ENCODE results near the gene KIAA1586.
A peak's percentile ranks its signal among the peaks of the same experiment; 100 is the strongest.
"Not testable (repeated sequence)": the region's sequence is repeated elsewhere in the genome, so short reads cannot be mapped to it uniquely, and the experiment has no call there.

Gene KIAA1586

GRCh38 chr6:57047859-57048258 lies 1.4 kb downstream of the KIAA1586 start:
- DNase-seq: not testable (repeated sequence)

DNA sequence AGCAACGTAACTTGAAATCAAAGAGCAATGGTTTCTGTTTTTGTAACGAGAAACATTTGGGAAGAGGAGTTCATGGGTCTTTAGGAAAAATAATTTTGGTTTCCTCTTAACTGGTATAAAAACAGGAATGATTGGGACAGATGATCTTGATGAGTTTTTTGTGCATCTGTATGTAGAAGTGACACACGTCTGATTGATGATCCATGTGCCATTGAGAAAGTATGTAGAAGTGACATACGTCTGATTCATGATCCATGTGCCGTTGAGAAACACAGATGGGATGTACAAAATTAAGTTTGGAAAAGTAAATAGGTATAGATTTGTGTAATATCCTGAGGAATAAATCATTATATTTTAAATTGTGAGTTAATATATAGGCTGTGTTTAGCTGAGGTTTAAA lies 2.1 kb downstream of the KIAA1586 start:
- no peak for DNase-seq

DNA sequence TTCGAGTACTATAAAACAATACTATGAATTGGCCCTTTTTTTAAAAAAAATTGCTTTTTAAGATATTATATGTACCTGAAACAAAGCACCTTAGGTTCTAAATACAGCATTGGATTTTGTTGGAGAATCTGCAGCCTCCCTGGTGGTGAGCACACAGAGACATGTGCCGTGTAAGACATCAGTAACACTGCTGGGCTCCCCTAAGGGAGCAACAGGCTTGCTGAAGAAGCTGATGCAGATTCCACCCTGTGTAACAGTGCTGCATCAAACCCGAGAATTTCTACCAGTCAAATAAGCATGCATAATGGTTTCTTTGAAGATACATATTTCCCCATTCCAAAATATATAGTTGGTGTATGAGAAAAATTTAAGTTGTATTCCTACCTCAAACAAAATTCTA lies 17.4 kb downstream of the KIAA1586 start:
- no peak for DNase-seq

DNA sequence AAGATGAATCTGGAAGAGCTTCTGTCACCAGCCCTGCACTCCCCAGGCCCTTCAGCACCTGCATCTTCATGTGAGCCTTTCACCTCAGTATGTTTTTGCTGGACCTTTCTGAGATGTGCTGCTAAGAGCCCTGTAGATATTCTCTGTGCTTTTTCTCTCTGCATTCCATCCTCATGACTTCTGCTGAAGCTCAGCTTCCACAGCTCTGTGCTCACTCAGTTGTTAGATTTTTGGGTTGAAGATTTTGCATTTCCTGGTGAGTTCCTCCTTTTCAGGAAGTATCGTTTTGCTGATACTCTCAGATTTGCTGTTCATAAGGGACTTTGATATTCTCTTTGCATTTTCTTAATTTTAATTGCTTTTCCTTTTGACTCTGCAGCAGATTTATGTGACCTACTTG lies 18.3 kb downstream of the KIAA1586 start:
- no peak for DNase-seq

DNA sequence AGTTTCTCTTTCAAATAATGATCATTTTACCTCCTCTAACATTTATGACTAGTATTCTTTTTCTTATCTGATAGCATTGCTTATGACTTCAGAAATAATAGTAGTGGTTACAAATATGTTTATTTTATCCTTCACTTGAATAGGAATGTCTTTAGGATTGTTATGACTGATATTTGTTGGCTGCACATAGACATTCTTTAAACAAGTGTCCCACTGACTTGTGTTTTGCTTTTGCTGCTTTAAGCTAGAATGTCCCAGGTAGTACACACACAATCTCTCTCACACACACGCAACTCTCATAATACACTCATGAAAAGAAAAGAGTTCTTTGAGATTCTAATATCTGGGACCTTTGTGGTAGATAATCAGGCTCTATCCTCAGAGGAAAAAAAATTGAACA lies 21.6 kb downstream of the KIAA1586 start:
- no peak for DNase-seq

DNA sequence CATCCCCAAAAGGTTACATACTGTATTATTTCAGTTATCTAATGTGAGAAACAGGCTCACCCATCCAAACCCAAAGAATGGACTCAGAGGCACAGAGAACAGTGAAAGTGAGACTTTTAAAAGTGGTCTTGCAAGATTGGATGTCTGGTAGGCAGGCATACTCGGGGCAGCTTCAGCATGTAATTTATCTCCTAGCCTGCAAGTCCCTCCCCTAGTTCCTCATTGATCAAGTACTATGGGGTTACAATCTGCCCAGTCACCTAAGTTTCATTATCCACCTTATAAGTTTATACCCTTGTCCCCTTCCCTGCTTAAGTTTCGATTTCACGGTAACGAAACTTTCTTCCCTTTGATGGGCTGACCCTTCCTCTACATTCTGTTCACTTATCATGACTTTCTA lies 22.7 kb downstream of the KIAA1586 start:
- DNase-seq: no peak

GRCh38 chr6:57069920-57070331 lies 23.4 kb downstream of the KIAA1586 start:
- no peak for DNase-seq

DNA sequence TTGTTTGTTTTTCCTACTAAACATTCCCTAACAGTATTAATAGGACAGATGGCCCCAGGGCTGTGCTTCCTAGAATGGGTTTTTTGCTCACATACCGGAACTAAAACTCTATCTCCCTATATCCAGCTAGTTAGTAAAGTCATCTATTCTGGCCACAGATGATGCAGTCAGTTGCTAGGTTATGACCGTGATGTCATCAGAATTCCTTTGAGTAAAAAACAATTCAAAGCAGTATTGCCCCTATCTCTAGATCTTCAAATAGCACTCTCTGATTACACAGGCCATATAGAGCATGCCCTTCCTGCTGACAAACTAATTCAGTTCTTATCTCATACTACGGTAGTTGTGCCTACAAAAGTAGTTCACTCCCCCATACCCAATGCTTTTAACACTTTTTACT lies 25.6 kb downstream of the KIAA1586 start:
- no peak for DNase-seq

DNA sequence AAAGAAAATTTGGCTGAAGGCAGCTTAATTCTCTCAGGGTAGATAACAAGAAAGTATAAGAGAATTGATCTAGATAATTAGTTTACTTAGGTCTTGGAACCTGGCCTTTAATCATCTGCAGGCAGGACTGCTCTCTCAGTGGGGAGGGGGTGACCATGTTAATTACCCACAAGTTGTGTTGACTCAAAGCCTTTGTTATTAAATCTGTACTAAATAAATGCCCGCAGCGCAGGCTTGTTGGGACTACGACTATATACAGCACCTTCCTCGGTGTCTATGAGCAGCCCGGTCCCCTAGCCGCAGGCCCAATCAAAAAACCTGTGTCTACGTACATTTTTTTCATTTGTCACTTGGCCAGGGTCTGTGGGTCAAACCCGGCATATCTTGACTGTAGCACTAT lies 27.9 kb downstream of the KIAA1586 start:
- no peak for DNase-seq

DNA sequence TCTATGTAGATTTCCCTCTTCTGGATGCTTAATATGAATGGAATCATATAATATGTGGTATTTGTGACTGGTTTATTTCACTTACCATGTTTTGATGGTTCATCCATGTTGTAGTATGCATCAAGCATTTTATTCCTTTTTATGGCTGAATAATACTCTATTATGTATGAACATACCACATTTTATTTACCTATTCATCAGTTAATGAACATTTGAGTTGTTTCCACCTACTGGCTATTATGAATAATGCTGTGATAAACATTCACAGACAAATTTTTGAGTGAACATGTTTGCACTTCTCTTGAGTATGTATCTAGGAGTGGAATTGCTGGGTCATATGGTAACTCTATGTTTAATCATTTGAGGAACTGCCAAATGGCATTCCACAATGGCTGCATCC lies 28.6 kb downstream of the KIAA1586 start:
- no peak for DNase-seq

- no peak for DNase-seq
Observed at GRCh38 chr6:57078531-57079207, 32.2 kb downstream of the KIAA1586 start.

DNA sequence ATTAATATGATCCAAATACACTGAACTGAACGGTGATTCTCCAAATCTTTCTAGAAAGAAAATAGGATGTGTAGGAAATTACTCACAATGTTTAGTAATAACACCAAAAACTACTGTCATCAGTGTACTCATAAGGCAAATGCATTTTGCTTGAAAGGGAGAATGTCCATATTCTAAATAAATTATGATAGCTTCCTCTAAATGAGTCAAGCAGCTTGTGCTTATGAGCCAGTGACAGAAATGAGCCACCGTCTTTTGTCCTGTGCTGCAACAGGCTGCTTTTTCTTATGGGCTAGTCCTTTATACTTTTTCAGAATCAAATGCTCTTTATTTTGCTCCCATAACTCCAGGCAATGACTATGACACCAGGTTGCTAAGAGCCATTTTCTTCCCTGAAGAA lies 39.0 kb downstream of the KIAA1586 start:
- DNase-seq: no peak

DNA sequence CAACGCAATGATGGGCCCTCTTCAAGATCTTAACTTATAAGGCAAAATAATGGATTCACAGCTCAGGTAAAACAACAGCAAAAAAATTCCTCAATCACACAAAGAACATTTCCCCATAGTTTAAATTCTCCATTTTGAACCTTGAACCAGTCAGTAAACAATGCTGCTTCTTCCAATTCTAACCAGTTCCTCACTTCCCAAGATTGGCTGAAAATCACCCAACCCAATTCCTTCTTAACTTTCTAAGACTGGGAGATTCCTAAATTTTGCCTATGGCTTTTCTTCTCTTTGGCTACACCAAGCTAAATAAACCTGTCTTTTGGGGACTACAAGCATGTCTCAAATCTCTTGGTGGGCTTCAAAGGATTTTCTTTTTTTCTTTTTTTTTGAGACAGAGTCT lies 40.4 kb downstream of the KIAA1586 start:
- no peak for DNase-seq

GRCh38 chr6:57087916-57088315 lies 41.4 kb downstream of the KIAA1586 start:
- DNase-seq: no peak

DNA sequence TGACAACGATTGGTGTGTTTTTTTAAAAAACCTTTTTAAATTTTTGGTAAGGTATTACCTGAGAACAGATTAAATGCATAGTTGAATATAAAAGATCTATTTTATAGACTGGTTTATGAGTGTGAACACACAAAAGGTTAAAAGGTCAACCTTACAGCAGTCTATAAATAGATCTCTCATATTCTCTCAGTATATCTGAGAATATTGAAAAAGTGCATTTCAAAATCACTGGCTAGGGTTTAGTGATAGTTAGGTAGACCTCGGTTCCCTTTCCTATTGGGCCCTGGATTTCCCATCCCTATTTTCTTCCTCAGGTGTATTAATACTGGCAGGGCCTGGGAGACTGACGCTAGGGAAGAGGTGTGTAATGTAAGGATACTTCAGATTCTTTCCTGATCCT lies 42.8 kb downstream of the KIAA1586 start:
- DNase-seq: no peak

DNA sequence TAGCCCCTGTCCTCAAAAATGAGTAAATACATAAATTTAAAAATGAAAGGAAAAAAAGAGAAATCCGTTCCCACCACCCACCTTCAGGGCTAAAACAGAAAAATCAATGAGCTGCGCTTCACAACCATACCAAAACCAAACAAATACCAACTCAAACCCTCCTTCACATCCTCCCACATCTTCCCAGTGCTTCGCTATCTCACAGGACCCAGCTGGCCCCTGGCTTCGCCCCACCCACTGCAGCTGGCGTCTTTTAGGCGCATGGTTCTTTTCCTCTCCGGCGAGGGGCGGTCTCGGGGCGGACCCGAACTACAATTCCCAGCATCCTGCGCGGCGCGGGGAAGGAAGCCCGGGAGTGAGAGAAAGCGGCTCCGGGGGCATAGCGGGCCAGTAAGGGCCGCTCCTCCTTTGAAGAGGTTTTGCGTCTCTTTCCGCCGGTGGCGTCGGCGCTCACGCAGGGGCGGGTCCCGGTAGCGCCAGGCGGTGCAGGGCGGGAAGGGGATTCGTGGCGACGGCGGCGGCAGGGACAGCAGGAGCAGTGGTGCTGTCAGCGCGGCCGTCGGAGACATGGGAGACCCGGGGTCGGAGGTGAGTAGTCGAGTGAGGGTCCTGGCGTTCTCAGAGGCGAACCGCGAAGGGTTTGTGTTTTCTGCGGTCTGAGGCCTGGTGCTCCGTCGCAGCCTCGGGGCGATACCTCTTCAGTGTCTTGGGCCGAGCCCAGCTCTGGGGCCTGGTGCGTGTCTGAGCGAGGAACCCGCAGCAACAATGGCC lies 43.4 kb downstream of the KIAA1586 start, which contains the start of gene ZNF451:
TSS of gene ZNF451 (plus strand) at position 502 of the 771 bp plus-strand sequence. CDS start at position 568, 66 bp downstream.
- peak; percentile 97 for DNase-seq

GRCh38 chr6:57090458-57091067 lies 44.1 kb downstream of the KIAA1586 start:
- DNase-seq: not testable (repeated sequence)

- not testable (repeated sequence) for DNase-seq
Observed at GRCh38 chr6:57091375-57091774, 44.9 kb downstream of the KIAA1586 start.

GRCh38 chr6:57094689-57095088 lies 48.2 kb downstream of the KIAA1586 start:
- no peak for DNase-seq

DNA sequence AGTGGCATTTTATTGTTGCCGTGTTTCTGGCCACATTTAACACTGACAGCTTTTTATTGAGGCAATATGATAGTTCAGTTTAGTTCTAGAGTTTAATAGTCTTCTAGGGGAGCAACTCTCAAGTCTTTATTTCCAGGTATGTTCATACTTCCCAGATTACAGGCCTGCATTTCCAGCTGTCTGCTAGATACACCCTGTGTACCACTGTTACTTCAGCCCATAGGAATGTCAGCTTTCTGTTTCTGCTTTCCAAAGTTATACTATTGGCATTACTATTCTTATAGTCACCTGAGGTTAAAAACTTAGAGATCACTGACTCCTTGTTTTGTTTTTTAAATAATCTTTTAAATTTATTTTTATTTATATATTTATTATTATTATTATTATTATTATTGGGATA lies 51.1 kb downstream of the KIAA1586 start:
- DNase-seq: no peak

DNA sequence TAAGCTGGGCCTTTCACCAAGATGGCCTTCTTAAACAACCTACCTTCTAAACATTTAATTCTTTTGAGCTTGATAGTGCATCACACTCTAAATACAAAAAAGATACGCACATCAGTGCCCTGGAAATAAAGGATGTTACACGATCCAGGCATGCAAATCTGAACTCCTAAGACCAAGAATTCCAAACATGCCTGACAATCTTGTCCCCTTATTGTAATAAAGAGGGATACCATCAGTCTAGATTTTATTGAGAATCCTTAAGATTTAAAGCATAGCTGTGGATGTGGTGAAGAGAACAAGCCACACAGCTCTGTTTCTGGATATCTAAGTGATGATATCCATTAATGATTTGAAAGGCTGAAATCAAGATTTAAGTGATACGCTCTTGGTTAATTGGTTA lies 56.5 kb downstream of the KIAA1586 start:
- no peak for DNase-seq

GRCh38 chr6:57104336-57104735 lies 57.8 kb downstream of the KIAA1586 start:
- no peak for DNase-seq
